Middle frontal gyrus (tissue), 1 donor: ENCODE data around the gene SETD6.

Source experiments
- DNase-seq: peaks from one replicate; pipeline ENCODE4 v3.0.0-alpha.2; 2015; ENCODE audit warnings: low spot score; ENCODE audit errors: extremely low spot score

SETD6 gene

DNA sequence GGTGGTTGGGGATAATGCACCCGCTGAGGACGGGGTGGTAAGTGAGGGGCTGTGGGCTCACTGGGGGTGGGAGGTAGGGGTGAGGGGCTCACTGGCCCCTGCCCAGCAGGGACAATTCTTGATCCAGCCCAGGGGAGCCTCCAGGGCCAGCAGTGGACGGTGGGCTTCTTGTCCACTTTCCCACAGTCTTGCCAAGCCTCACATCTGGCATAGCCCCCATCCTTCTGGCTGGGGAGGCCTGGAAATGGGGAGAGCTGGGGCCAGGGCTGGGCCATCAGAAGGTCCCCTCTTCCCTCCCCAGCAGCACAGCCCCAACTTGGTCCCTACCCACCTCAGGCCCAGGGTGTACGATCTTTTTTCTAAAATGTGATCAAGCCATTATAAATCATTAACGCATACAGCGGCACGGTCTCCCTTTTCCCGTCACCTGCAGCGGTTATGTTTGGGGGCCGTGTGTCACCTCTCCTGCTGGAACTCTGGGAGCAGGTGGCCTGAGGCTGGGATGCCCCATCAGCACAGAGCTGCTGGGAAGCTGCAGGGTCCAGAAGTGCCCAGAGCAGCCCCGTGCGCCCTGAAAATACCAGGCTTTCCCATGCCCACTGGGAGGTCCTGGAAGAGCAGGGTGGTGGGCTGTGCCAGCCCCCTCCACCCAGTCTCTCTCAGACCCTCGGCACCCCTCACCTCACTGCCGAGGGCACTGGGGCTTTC lies 7.2 kb upstream of the SETD6 start:
- no peak for DNase-seq

DNA sequence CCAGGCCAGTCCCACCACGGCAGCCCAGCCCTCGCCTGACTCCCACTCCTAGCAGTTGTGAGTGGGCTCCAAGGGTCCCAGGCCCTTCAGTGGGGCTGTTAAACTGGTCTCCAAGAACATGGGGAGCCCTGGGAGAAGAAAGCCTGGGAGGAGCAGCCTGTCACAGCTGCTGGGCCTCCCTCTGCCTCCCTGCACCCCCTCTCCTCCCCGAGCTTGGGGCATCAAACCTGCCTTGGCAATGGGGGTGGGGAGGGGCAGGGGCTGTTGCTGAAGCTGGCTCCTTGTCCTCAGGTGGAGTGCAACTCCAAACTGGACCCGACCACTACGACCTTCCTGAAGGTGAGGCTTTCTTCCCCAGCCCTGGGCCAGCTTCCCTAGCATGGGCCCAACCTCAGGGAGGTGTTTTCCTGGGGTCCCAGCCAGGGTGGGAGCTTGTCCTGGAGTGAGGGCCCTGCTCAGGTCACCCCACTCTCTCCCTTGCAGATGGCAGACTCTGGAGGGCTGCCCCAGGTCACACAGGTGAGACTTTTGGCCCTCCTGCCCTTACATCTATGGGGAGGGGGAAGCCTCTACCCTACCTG lies 6.6 kb upstream of the SETD6 start:
- DNase-seq, result no peak

DNA sequence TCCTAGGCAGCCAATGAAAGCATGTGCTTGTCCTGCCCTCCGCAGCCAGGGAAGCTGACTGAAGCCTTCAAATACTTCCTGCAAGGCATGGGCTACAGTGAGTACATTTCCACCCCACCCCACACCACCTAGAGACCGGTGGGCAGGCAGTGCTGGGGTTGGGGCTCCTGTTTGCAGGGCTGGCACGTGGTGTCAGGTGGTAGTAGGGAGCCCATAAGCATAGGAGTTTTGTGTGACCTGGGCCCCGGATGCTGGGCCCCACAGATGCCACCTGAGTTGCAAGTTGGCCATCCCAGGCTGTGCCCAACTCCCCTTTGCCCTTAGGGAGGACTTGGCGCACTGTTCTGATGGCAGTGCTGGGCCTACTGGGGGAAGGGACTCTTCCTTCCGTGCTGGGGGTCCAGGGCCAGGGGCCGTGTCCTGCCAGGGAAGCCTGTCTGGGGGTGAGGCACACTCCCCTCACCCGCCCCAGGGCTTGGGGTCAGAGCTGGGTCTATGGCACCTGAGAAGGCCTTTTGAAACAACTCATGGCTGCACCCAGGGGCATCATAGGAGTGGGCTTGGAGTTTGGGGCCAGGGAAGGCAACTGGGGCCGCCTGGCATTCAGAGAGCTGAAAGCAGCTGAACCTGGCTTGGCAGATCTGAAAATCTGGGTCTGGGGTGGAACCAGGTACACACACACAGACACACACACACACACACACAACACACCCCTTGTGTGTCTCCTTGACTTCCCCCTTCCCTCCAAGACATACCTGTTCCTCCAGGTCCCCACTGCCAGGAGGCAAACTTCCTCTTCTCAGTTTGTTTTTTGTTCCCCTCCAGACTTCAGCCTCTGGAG lies 5.8 kb upstream of the SETD6 start:
- DNase-seq, result no peak

DNA sequence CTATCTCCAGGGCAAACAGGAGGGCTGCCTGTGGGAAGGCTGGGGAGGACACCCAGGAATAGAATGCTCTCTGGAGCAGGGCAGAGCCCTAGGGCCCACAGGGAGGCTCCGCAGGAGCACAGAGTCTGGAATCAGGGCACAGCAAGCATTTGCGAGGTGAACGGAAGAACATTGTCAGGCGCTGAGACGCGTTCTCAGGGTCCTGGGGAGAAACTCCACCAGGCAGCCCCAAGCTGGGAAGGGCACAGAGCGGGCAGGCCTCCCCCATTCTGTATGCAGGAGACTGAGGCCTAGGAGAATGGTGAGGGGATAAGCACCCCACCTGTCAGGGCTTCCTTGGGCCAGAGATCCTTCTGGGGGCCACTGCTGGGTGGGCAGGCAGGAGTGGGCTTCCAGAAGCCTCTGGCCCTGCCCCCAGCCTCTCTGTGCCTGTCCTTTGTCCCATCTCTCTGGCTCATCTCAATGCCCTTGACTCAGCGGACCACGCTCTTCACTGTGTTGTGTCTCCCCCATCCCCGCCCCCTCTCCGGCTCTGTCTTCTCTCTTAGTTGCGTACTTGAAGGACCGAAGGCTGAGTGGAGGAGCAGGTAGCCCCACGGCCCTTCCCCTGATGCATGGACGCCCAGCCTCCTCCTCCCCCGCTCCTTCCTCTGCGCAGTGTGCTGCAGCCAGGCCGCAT lies 5.1 kb upstream of the SETD6 start:
- DNase-seq, result no peak

DNA sequence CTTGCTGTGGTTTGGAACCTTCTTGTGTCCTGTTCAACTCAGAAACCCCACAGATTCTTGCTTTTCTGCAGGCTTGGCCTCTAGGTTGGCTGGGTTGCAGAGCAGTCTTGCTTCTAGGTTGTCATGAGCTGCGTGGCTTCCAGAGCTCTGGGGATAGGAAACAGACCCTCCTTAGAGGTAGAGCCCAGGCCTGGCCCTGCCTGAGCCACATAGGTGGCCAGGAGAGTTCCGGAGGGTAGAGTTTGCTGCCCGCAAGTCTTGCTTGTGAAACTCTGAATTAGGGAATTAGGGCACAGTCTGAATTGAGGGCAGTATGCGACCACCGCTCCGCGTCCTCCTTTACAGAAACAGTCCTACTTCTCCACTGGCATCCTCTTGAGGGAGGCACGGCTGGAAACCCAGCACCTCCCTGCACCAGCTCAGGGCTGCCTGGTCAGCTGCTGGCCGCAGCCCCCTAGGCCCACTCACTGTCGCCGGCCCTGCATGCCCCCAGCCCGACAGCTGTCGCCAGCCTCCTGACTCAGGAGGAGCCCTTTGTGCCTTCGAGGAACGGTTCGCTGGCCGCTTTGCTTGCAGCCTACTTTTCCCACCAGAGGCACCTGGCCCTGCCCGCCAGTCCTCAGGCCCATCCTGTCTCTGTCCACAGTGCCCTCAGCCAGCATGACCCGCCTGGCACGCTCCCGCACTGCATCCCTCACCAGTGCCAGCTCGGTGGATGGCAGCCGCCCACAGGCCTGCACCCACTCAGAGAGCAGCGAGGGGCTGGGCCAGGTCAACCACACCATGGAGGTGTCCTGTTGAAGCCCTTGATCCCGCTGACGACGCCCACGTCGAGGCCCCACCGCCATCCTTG lies 4.3 kb upstream of the SETD6 start:
- DNase-seq, result no peak

DNA sequence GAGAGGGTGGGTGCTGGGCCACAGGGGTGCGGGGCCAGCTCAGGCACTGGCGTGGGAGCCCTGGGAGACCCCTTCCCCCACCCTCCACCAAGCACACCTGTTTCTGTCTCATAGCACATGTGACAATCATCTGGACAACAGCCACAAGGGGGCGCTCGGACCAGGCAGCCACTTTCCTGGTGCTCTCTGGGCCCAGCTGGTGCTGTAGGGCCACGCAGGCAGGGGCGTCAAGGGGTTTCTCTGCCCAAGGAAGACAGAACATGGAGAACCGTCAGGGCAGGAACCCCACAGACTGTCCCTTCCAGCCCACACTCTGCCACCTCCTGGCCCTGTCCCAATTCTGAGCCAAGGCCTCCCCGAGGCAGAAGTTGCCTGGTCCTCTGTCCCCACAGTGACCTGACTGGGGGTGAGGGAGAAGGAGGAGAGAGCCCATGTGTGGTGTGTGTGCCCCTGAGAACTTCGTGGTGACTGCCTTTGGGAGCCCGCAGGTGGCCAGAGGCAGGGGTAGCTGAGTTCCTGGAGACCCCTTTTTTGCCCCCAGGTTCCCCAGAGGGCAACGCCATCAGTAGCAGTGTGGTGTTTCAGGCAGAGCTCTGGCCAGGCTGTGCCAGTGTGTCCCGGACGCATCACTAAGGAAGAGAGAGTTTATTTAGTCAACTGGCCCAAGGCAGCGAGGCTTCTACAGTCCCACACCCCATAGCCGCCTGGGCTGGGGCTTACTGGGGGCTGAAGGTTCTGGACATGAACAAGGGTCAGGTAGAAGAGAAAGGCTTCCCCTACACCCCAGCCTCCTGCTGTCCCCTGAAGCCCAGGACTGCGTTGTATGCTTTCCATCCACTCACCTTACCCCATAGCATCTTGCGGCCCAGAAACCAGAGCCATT lies 3.1 kb upstream of the SETD6 start:
- DNase-seq, result no peak

DNA sequence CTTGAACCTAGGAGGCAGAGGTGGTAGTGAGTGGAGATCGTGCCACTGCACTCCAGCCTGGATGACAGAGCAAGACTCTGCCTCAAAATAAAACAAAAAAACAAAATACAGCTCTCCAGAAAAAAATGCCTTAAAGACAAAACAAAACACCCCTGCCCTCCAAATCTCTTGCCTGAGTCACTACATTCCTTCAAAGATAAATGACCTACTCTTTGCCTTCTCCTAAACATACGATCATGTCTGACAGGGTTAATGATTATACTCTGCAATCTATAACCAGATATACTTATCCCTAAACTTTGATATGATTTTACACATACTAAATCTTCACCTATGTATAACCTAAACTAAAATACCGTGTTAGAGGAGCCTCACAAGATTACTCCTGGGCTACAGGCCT lies 1.4 kb upstream of the SETD6 start:
- DNase-seq, result no peak

DNA sequence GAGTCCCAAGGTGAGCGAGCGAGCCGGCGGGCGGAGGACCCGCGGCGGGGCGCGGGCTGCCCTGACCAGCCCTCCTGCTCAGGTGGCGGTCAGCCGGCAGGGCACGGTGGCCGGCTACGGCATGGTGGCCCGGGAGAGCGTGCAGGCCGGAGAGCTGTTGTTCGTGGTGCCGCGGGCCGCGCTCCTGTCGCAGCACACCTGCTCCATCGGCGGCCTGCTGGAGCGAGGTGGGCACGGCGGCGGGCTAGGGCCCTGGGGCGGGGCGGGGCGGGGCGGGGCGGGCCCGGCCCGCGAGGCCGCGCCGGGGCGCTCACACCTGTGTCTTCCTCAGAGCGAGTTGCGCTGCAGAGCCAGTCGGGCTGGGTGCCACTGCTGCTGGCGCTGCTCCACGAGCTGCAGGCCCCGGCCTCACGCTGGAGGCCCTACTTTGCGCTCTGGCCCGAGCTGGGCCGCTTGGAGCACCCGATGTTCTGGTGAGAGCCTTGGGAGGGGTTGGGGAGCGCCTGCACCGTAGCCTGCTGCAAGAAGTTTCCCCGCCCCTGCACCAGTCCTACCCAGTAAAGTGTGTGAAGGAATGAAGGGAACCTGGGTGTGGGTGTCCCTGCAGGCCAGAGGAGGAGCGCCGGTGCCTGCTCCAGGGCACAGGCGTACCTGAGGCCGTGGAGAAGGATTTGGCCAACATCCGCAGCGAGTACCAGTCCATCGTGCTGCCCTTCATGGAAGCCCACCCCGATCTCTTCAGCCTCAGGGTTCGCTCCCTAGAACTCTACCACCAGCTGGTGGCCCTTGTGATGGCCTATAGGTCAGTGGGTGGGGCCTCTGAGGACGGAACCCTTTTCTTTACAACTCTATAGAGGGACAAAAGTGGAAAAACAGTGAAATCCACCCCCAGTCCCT lies 802 bp downstream of the SETD6 start:
- DNase-seq, result no peak

DNA sequence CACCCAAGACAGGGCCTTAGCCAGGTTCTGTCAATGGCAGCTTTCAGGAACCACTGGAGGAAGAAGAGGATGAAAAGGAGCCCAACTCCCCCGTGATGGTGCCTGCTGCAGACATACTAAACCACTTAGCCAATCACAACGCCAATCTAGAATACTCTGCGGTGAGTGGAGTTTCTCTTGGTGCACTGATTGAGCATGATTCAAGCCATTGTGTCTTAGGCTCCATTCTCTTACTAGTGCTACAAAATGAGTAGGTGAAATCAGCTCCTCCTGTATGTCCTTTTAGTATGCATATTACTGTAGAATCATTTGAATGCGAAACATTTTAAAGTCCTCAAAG lies 1.4 kb downstream of the SETD6 start:
- no peak for DNase-seq

DNA sequence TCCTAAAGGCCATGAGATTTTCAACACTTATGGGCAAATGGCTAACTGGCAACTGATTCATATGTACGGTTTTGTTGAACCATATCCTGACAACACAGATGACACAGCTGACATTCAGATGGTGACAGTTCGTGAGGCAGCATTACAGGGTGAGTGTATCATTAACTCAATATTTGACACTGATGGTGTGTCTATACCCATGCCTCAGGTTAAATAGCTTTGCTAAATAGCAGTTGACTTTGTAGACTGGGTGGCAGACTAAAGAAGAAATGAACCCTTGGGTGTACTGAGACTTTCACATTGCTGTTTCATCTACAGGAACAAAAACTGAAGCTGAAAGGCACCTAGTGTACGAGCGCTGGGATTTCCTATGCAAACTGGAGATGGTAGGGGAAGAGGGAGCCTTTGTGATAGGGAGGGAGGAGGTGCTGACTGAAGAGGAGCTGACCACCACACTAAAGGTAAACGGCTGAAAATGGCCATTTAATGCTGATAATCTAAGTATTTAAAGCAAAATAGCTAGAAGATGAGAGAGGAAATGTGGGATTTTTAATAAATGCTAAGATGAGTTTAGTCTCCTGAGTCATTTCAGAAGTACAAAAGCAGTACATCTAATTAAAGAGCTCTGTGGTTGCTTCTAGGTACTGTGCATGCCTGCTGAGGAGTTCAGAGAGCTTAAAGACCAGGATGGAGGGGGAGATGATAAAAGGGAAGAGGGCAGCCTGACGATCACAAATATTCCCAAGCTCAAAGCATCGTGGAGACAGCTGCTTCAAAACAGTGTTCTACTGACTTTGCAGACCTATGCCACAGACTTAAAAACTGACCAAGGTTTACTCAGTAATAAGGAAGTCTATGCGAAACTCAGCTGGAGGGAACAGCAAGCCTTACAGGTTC lies 3.0 kb downstream of the SETD6 start:
- DNase-seq, result no peak

DNA sequence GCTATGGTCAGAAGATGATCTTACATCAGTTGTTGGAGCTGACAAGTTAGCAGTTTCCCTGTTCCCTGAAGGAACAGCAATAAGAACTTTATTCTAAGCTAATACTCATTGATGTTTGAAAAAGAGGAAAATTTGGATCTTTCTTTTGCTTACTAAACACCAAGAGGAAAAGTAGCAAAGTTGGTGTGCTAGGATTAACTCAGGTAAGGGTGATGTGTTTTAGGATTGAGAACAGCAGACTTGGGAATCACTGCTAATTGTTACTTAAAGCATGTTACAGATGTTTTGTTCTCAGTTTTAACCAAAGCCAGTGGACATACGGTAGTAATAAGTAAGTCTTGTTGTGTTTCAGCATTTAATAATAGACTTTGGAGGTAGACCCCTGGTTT lies 3.7 kb downstream of the SETD6 start:
- DNase-seq, result no peak

DNA sequence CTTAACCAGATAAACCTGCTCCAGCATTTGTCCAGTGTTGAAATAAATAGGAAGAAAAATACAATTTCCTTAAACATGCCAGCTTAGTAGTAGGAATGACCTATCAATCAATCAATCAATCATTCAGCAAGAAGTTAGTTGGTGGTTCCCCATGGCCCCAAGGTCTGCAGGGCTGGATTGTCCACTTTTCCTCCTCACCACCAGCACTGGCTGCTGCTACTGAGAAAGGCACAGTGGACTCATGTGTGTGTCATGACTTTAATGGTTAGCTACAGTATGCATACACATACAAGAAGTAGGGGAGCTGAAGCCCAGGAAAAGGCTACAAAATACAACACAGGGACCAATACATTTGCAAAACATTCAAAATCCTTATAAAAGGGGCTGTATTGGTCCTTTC lies 4.4 kb downstream of the SETD6 start:
- no peak for DNase-seq

DNA sequence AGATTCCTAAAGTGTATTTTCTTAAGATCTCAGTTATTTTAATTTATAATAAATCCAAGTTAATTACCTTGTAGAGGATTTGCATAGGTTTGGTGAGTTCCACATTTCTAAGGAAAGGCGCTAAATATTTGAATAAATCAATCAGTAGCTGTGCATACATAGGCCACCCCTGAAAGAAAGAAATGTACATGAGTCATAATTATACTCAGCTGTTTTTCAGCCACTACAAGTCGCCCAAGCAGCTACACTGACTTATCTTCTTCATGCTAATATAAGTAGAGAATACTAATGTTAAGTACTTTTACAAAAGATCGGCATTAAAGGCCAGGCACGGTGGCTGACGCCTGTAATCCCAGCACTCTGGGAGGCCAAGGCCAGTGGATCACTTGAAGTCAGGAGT lies 14.9 kb downstream of the SETD6 start:
- no peak for DNase-seq

DNA sequence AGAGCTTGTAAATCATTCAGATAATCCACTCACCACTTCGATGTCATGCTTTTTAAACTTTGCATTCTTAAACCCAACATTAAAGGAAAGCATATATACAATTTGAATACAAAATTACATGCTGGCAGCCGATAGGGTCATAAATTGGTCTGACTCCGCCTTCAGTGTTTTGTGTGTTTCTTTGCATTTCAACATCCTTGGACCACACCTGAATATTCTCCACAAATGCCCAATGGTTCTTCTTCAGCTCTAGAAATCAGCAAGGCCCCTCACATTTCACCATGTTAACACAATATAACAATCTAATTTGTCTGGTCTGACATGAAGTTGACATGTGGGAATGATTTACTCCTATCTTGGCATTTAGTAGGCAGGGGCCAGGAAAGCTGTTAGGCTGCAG lies 17.1 kb downstream of the SETD6 start:
- no peak for DNase-seq

DNA sequence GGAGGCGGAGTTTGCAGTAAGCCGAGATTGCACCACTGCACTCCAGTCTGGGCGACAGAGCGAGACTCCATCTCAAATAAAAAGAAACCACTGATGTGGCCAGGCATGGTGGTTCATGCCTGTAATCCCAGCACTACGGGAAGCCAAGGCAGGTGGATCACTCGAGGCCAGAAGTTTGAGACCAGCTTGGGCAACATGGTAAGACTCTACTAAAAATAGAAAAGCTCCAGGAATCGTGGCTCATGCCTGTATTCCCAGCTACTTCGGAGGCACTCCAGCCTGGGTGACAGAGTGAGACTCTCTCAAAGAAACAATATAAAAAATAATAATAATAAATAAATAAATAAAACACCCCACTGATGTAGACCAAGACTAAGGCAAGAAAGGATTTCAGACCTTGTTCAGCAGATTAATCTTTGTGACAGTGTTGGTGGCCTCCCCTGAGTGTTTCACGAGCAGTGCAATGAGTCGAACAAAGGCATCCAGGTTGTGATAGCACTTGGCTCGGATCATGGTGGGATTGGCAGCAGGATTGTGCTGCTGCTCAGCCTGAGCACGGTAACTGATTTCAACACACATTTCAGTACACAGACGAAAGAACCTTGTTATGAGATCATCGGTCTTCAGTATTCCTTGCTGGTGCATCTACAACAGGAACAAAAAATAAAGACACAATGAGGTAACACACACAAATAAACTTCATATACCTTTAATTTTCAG lies 18.6 kb downstream of the SETD6 start:
- no peak for DNase-seq

DNA sequence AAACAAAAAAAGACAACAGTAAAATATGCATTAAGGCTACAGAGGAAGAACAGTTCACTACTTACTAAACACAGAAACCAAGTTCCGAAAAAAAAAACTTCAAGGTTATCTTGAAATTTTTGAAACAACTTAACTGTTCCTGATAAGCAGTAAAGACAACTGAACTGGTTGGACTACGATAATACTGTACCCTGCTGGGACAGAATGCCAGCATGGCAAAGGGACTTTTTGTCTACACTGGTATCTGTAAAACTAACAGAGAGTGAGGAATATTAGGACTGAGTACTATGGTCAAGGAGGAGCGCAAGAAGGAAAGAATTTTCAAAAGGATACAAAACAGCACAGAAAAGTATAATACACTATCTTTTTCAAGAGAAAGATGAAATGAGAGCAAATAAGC lies 19.8 kb downstream of the SETD6 start:
- no peak for DNase-seq

DNA sequence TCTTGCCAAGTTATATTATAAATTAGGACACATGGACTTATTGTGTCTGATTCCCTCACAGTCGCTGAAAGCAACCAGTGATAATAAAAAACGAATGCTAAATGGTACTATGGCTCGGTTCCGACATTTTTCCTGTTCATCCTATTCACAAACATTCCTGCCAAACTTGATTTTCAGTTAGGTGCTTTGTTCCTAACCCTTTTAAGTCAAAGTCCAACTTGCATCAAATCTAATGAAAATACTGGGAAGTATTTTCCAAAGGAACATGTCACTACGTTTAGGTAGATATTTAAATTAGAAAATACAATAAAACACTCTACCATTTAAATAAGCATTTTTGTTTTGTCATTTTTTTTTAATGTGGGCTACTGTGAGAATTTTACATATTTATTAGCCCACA lies 21.0 kb downstream of the SETD6 start:
- DNase-seq, result no peak
